ENCODE data around the gene PRSS21.

Gene PRSS21, protein sequence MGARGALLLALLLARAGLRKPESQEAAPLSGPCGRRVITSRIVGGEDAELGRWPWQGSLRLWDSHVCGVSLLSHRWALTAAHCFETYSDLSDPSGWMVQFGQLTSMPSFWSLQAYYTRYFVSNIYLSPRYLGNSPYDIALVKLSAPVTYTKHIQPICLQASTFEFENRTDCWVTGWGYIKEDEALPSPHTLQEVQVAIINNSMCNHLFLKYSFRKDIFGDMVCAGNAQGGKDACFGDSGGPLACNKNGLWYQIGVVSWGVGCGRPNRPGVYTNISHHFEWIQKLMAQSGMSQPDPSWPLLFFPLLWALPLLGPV

DNA sequence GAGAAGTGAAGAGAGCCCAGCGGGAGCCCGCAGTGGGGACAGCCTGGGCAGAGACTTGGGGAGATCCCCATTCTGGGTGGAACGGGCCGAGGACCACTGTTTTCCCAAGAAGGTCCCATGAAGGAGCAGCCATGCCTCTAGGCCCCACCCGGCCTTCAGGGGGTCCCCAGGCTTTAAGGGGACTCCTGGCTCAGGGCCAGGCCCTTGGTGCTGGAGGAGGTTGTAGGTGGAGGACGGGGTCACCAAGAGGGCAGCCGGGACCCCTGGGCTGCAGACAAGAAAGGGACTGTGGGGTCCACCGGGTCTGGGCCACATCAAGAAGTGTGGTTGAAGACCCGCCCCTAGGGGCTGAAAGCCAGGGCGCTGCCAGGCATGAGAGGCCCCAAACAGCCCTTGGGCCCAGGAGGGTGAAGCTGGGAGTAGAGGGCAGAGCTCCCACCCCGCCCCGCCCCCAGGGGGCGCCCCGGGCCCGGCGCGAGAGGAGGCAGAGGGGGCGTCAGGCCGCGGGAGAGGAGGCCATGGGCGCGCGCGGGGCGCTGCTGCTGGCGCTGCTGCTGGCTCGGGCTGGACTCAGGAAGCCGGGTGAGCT, at the start of gene PRSS21:
Gene PRSS21 (plus strand): TSS at position 487 of the 589 bp plus-strand sequence. CDS start 32 bp downstream, at position 519.
- DNase-seq, result no peak

DNA sequence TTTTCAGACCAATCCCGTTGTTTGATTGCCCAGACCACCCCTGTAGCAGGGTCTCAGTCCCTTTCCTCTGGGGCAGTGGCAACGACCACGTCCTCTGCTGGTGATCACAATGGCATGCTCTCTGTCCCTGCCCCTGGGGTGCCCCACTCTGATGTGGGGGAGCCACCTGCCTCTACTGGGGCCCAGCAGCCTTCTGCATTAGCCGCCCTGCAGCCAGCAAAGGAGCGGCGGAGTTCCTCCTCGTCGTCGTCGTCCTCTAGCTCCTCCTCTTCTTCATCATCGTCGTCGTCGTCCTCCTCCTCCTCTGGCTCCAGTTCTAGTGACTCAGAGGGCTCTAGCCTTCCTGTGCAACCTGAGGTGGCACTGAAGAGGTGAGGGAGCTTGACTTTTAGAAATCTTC, 49.1 kb upstream of the PRSS21 start:
- no peak for DNase-seq

DNA sequence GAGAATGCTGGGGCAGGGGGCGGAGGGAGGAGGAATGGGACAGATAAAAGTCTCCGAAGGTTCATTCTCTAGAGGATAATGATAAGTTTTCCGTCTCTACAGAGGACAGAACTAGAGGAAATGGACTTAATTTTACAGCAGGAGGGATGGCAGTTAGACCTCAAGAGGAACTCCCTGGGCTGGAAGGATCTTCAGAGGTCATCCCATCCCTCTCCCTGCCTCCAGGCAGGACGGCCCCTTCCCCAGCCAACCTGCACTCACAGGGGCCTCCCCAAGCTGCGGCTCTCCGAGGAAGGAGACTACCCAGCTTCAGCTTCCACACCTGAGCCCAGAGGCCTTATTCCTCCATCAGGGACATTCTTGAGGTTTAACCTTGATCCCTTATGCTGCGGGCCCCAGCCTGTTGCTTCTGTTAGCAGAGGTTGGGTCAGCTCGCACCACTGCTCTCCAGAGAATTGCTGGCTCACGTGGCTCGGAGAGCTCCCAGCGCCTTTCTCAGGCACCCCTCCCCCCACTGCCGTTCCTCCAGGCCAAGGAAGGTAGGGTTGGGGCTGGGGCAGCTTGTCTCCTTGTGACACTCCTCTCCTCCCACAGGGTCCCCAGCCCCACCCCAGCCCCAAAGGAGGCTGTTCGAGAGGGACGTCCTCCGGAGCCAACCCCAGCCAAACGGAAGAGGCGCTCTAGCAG, 48.5 kb upstream of the PRSS21 start:
- no peak for DNase-seq

GRCh38 chr16:2769100-2769529, 47.9 kb upstream of the PRSS21 start:
- DNase-seq, result no peak

DNA sequence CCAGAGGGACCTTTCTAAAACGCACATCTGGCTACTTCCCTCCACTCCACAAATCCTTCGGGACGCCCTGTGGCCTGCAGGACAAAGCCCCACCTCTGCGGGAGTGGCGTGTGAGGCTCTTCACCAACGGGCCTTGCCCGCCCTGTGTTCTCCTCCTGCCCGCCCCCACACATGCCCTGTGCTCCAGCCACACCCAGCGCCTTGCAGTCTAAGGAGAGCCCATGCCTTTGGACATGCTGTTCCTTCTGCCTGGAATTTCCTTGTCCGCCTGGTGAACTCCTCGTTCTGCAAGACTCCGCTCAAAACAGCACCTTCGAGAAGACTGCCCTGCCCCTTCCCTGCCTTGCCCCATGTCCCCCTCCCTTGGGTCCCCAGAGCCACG, 47.4 kb upstream of the PRSS21 start:
- DNase-seq, result no peak

DNA sequence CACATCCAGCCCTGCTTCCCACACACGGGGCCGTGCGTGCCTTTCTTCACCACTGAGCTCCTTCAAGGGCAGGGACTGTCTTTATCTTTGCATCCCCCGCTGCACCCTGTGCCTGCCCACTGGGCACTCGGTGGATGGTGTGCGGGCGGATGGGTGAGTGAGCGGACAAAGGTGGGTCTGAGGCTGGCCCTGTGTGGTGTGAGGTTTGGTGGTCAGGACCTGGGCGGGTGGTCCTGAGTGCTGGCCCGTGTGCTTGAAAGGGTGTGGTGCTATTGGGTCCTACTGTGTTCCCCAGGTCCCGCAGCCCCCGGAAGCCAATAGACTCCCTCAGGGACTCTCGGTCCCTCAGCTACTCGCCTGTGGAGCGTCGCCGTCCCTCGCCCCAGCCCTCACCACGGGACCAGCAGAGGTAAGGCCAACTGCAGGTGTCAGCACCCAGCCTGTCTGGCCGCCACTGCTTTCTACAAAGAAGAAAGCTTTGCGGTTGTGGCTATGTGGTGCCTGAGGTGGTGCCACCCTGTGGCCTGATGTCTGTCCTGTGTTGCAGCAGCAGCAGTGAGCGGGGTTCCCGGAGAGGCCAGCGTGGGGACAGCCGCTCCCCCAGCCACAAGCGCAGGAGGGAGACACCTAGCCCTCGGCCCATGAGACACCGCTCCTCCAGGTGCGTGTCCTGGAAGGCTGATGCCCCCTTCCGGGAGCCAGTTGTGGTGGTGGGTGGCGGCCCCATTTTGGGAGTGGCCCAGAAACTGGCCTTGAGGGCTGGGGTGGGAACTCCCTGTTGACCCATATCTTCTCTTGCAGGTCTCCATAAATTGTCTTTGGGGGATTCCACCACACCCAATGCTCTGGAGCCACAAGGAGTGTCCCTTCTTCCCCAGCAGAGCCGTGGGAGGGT, 46.7 kb upstream of the PRSS21 start:
- no peak for DNase-seq

GRCh38 chr16:2771496-2772402, 45.3 kb upstream of the PRSS21 start:
- DNase-seq, result no peak

GRCh38 chr16:2773188-2773968, 43.7 kb upstream of the PRSS21 start:
- no peak for DNase-seq

DNA sequence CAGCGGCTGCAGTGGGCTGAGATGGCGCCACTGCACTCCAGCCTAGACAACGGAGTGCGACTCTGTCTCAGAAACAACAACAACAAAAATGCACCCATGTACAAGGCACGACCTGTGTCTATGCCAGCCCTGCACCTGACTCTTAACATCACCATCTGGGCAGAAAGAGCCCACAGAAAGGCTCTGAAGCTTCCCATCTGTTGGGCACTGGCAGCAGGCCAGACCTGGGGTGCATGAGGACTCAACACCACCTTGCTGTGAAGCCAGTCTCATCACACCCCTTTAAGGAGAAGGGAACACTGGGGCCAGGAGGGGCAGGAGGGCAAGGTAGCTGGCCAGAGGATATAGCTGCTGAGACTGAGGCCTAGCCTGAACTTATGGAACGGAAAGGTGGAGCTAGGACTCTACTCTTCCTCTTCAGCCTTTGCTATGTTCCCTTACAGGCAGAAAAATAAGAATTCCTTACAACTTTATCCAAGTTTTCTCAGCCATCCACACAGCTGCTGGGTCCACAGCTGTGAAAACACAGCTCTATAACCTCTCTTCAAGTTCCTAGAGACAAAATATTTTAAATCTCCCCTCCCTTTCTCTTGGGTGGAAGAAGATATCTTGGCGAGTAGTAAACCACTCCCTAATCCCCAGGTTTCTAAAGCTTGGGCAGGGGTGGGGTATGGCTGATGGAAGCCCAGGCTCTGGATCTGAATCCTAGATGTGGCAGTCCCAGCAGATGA, 42.7 kb upstream of the PRSS21 start:
- no peak for DNase-seq

DNA sequence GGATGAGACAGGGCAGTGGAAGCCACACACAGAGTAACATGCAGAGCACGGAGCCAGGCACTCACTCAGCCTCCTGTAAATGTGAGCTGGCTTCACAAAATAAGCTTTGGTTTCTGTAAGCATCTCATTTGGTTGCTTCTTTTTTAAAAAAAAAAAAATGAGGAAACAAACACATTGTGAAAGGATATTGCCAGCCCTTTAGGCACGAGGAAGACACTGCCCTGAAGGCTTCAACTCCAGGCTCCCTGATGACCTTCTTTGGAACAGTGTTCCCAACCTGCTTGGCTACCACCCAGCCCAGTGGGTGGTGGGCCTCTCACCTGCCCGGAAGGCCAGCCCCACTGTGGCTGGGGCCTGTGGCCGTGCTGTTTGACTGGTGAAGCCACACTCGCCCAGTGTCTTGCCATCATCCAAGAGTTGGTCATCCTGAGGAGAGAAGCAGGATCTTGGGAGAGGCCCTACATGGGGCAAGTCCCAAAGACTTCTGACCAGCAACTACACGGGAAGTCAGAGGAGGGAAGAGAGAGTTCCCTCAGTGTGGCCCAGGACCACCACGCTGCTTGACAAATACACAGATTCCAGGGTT, 41.8 kb upstream of the PRSS21 start:
- DNase-seq, result no peak

DNA sequence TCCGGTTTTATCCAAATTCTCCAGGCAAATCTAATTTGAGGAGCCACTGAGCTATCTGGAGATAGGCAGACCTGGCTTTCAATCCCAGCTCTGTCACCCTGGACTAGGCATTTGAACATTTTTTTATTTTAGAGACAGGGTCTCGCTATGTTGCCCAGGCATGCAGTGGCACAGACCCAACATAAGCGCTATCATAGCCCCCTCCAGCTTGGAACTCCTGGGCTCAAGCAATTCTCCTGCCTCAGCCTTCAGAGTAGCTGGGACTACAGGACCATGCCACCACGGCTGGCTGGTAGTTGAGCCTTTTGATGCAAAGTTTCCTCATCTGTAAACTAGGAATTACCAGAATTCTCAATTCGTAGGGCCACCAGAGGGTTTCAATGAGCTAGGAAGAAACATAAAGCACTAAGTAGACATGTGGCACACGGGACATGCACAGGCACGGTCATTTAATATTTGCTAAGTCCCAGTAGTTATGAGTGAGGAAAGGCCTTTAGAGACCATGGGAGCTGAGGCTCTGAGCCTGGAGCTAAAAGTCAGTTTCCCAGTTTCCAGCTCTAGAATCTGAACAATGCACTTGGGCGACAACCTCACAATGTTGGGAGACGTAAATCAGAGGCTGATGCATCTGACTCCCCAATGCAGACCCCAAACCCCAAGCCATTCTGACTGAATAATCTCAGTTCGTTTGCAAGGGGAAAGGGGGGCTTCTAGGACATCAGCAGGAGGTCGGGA, 41.1 kb upstream of the PRSS21 start:
- no peak for DNase-seq

DNA sequence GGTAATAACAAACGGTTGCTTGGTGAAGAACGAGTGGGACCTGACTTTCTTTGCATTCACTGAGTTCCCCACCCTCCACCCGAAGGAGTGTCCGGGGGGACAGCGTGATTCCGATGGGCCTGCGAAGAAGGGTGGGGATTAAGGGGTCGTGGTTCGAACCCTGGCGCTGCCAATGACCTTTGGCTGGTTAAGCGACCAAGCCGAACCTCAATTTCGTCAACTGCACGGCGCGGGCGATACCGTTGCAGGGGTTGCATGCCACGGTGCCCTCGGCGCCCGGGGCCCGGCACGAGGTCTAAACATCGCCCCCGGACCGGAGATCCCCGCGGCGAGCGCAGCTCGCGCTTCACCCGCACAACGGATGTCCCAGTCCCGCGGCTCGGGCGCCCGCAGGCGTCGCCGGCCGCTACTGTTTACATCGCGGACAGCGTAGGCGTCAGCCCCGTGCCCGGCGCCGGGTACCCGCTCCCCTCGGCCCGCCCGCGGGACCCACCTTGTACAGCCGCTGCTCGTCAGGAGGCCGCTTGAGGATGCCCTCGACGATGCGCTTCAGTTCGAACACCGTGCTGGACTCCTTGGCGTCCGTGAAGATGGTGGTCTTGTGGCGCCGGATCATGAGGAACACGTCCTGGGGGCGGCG, 40.4 kb upstream of the PRSS21 start:
- peak in 10 of 56 donors; percentile 28 to 71 (median 55) for DNase-seq

DNA sequence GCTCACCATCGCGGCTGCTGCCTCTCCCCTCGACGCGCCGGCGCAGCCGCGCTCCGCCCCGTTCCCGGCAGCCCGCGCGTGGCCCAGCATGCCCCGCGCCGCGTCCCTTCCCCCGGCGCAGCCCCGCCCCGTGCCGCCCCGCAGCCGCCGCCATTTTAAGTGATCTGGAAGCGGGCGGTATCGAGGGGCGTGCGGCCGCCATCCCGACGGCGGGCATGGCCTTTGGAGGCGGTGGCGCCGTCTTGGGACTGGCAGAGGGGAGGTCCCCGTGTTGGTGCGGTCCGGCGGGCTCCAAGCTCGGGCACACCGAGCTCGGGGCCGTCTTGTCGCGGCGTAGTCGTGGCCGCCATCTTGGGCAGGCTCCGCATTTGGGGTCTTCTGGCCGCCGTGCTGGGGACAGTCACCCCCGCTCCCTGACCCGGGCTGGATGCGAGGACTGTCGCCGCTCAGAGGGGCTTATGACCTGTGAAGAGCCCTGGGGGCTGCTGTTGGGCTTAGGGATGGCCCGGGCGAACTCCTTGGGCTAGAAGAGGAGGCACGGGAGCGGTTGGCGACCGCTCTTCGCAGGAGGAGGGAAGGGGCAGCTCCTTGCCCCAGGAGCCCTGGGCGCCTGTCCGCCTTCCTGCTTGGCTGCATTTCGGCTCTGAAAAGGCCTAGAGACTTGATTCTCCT, 39.7 kb upstream of the PRSS21 start, which contains the start of gene ELOB:
Gene ELOB (minus strand): TSS at position 50 of the 672 bp plus-strand sequence. CDS start 41 bp downstream, at position 9.
- DNase-seq, result peak in 54 of 56 donors; percentile 17 to 92 (median 78)

DNA sequence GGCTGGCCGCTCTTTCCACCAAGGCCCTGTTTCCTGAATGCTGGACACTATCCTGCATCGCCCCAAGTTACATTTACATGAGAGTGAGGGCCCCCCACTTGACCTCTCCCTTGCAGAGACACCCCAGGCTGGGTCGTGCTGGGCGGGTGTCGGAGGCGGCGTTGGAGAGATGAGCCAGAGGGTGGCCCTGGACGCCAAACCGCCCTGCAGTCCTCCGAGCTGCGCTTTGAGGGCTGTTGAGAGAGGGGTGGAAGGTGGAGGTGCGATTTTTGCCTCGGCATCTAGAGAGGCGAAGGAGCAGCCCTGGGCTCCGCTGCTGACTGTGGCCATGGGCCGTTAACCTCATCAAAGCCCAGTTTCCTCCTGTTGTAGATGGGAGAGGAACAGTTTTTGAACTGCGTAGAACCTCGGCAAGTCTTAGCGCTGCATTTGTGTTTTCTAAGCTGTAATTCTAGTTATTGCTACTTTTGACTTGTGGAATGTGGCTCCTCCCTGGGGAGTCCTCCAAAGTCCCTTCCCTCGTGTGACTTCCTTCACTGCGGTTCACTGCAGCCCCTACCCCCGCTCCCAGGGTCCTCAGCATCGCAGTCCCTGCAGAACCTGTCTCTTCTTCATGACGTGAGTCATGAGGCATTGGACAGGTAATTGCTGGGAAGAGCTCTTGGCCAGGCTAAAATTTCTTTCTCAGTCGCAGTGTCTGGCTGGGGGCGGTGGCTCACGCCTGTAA, 39.0 kb upstream of the PRSS21 start:
- peak in 8 of 56 donors; percentile 28 to 68 (median 52) for DNase-seq

DNA sequence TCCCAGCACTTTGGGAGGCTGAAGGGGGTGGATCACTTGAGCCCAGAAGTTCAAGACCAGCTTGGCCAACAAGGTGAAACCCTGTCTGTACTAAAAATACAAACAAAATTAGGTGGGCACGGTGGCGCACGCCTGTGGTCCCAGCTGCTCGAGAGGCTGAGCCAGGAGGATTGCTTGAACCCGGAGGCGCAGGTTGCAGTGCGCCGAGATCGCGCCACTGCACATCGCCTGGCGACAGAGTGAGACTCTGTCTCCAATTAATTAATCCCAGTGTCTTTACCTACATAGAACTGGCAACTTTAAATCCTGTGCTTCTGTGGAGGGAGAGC, 38.4 kb upstream of the PRSS21 start:
- DNase-seq, result no peak

Data from amygdala (tissue), 56 donors.